Gastrocnemius medialis (tissue), 4 donors: ENCODE results near the gene ZNF750.

Experiments used
- CTCF ChIP-seq, 5 experiments: fragments of 450-650 bp in 3 of 5; fragments of 200-600 bp in 2 of 5; sonication (generic) in 2 of 5; IDR thresholded peaks in 4 of 5; conservative IDR thresholded peaks in 1 of 5; 1 replicate in 4 of 5; 2 replicates in 1 of 5; pipeline ENCODE4 v1.5.1; 2016 to 2019; ENCODE audit warnings: antibody characterized with exemption in 5 of 5, mild to moderate bottlenecking in 3 of 5, moderate library complexity in 3 of 5
- POLR2A ChIP-seq, 2 donors: fragments of 450-650 bp; IDR thresholded peaks; one replicate each; pipeline ENCODE4 v1.6.1; 2017; ENCODE audit warnings: antibody characterized with exemption in 2 of 2, mild to moderate bottlenecking in 2 of 2, moderate library complexity in 2 of 2

GRCh38 chr17:82884970-82885353 is 45.1 kb upstream of the ZNF750 start:
- TF ChIP-seq POLR2A (IDR thresholded peaks at IDR 0.05) (no peak), CTCF (IDR thresholded peaks at IDR 0.05 in 4 of 5, conservative IDR thresholded peaks at IDR 0.05 in 1 of 5) (no peak)
